HL-60 (cell line): ENCODE data around the gene SLC6A9.

ENCODE experiments used
- POLR2AphosphoS5 ChIP-seq: IDR thresholded peaks from 2 replicates; pipeline ENCODE4 v1.6.1; 2012; ENCODE audit warnings: low read depth
- SPI1 ChIP-seq: IDR thresholded peaks from 2 replicates; pipeline ENCODE4 v1.6.1; 2012; ENCODE audit warnings: low read depth, mild to moderate bottlenecking, borderline replicate concordance
- TF ChIP-seq, protein P1 (sequence below): IDR thresholded peaks from one replicate; pipeline ENCODE4 v1.5.1; 2011; ENCODE audit warnings: low read length, control low read depth, inconsistent platforms; ENCODE audit not compliant: insufficient read depth
- TF ChIP-seq, protein P2 (sequence below): IDR thresholded peaks from 2 replicates; pipeline ENCODE4 v1.6.1; 2012; ENCODE audit warnings: low read depth; ENCODE audit not compliant: insufficient replicate concordance

GRCh38 chr1:43985984-43986595 lies 45.2 kb downstream of the SLC6A9 start:
- TF ChIP-seq, protein P1, sequence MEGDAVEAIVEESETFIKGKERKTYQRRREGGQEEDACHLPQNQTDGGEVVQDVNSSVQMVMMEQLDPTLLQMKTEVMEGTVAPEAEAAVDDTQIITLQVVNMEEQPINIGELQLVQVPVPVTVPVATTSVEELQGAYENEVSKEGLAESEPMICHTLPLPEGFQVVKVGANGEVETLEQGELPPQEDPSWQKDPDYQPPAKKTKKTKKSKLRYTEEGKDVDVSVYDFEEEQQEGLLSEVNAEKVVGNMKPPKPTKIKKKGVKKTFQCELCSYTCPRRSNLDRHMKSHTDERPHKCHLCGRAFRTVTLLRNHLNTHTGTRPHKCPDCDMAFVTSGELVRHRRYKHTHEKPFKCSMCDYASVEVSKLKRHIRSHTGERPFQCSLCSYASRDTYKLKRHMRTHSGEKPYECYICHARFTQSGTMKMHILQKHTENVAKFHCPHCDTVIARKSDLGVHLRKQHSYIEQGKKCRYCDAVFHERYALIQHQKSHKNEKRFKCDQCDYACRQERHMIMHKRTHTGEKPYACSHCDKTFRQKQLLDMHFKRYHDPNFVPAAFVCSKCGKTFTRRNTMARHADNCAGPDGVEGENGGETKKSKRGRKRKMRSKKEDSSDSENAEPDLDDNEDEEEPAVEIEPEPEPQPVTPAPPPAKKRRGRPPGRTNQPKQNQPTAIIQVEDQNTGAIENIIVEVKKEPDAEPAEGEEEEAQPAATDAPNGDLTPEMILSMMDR = no peak
- no peak for TF ChIP-seq POLR2AphosphoS5
- TF ChIP-seq, protein P2, sequence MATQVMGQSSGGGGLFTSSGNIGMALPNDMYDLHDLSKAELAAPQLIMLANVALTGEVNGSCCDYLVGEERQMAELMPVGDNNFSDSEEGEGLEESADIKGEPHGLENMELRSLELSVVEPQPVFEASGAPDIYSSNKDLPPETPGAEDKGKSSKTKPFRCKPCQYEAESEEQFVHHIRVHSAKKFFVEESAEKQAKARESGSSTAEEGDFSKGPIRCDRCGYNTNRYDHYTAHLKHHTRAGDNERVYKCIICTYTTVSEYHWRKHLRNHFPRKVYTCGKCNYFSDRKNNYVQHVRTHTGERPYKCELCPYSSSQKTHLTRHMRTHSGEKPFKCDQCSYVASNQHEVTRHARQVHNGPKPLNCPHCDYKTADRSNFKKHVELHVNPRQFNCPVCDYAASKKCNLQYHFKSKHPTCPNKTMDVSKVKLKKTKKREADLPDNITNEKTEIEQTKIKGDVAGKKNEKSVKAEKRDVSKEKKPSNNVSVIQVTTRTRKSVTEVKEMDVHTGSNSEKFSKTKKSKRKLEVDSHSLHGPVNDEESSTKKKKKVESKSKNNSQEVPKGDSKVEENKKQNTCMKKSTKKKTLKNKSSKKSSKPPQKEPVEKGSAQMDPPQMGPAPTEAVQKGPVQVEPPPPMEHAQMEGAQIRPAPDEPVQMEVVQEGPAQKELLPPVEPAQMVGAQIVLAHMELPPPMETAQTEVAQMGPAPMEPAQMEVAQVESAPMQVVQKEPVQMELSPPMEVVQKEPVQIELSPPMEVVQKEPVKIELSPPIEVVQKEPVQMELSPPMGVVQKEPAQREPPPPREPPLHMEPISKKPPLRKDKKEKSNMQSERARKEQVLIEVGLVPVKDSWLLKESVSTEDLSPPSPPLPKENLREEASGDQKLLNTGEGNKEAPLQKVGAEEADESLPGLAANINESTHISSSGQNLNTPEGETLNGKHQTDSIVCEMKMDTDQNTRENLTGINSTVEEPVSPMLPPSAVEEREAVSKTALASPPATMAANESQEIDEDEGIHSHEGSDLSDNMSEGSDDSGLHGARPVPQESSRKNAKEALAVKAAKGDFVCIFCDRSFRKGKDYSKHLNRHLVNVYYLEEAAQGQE = no peak
- TF ChIP-seq SPI1 = no peak
